ENCODE measurements around the gene ADAM12.
"Not testable (repeated sequence)": the region's sequence is repeated elsewhere in the genome, so short reads cannot be mapped to it uniquely, and the experiment has no call there.

DNA sequence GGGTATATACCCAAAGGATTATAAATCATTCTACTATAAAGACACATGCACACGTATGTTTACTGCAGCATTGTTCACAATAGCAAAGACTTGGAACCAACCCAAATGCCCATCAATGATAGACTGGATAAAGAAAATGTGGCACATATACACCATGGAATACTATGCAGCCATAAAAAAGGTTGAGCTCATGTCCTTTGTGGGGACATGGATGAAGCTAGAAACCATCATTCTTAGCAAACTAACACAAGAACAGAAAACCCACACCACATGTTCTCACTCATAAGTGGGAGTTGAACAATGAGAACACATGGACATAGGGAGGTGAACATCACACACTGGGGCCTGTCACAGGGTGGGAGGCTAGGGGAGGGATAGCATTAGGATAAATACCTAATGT is 215.5 kb downstream of the ADAM12 start:
- not testable (repeated sequence) for TF ChIP-seq CTCF (IDR thresholded peaks at IDR 0.05; ENCODE audit: low read depth, low read length, missing input control); REST (IDR thresholded peaks at IDR 0.05); JUND (IDR thresholded peaks at IDR 0.05); RAD21 (IDR thresholded peaks at IDR 0.05); MAX (IDR thresholded peaks at IDR 0.05)

All from liver (tissue), 3 donors.